ENCODE measurements around the gene RWDD3. TPM values are rescaled to one million over a fixed set of nuclear protein-coding genes. Genes with fewer than 3 reads are reported as not detected.

Gene RWDD3
- total and polyA plus RNA-seq, 2 donors (not counting 1 experiment from before 2014, with no cell fraction given), result 19.9 to 21.9 TPM

DNA sequence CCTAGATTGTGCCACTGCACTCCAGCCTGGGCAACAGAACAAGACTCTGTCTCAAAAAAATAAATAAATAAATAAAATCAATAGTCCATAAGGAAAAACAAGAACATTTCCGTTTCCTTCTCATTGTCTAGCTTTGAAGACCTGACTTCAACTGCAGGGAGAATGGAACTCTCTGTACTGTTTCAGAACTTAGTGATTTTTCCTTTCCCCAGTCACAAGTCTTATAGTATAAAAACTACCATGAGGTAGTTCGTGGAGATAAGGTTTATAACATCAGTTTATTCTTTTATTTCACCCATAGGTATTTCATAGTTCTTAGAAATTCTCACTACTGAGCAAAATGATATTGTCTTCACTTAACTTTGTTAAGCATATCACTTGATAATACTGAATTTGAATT is 11.4 kb upstream of the RWDD3 start:
- no peaks in the 10 kb centered on the region for H3K36me3 ChIP-seq (replicated peaks in 1 of 2; ENCODE audit: control extremely low read depth in 1 of 2, control insufficient read depth in 1 of 2, extremely low read depth in 1 of 2, insufficient read depth in 2 of 2, low read length in 1 of 2)
- DNase-seq (no peak), ATAC-seq (ENCODE audit: low read depth) (no peak)
- peaks cover 16% of the 10 kb centered on the region for H3K27me3 Mint-ChIP-seq
- H3K4me3 ChIP-seq (ENCODE audit: control extremely low read depth in 1 of 5, extremely low read depth in 1 of 5, insufficient read depth in 1 of 5, low read depth in 2 of 5, low read length in 4 of 5), result no peak overlapping the region
- no peaks in the 10 kb centered on the region for H3K9me3 Mint-ChIP-seq (ENCODE audit: insufficient read depth)
- no peak overlapping the region for H2AFZ ChIP-seq (ENCODE audit: insufficient read depth, low read depth, low read length, poor library complexity, severe bottlenecking)
- no peak overlapping the region for H3K27ac ChIP-seq (ENCODE audit: low read length in 2 of 2)
- peaks cover 0 to 2% (median 0%) of the 10 kb centered on the region in 3 donors for H3K9me3 ChIP-seq (ENCODE audit: control extremely low read depth in 1 of 3, control insufficient read depth in 2 of 3, insufficient read depth in 1 of 3, low read length in 2 of 3)
- H3K79me2 ChIP-seq (ENCODE audit: control insufficient read depth, insufficient read depth, low read length), result no peaks in the 10 kb centered on the region
- ChIA-PET CTCF (interaction anchor here (0.9 kb wide), 1 partner anchor 11 kb away, joined by 5 read pairs; the partner anchor contains the start of gene RWDD3), POLR2A (no interaction called here)
- TF ChIP-seq, protein P1, sequence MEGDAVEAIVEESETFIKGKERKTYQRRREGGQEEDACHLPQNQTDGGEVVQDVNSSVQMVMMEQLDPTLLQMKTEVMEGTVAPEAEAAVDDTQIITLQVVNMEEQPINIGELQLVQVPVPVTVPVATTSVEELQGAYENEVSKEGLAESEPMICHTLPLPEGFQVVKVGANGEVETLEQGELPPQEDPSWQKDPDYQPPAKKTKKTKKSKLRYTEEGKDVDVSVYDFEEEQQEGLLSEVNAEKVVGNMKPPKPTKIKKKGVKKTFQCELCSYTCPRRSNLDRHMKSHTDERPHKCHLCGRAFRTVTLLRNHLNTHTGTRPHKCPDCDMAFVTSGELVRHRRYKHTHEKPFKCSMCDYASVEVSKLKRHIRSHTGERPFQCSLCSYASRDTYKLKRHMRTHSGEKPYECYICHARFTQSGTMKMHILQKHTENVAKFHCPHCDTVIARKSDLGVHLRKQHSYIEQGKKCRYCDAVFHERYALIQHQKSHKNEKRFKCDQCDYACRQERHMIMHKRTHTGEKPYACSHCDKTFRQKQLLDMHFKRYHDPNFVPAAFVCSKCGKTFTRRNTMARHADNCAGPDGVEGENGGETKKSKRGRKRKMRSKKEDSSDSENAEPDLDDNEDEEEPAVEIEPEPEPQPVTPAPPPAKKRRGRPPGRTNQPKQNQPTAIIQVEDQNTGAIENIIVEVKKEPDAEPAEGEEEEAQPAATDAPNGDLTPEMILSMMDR (IDR thresholded peaks at IDR 0.05), result no peak
- TF ChIP-seq EZH2 (IDR thresholded peaks at IDR 0.05; ENCODE audit: borderline replicate concordance, insufficient read depth, low read depth, low read length, poor library complexity, severe bottlenecking), result no peak
- WGBS (ENCODE audit: insufficient coverage), result no CpG with 5 or more reads among the region's 2 CpGs
- no peak overlapping the region for H3K4me2 ChIP-seq (replicated peaks; ENCODE audit: low read depth, low read length, poor library complexity, severe bottlenecking)
- H3K27ac Mint-ChIP-seq, result no peak overlapping the region
- no peak overlapping the region for H3K9ac ChIP-seq (ENCODE audit: low read length)
- no peaks in the 10 kb centered on the region for H3K4me1 ChIP-seq (ENCODE audit: control insufficient read depth in 2 of 2, insufficient read depth in 2 of 2, low read length in 2 of 2)
- H3K4me1 Mint-ChIP-seq, result no peaks in the 10 kb centered on the region
- H3K27me3 ChIP-seq (replicated peaks in 1 of 4; ENCODE audit: control extremely low read depth in 1 of 4, control insufficient read depth in 3 of 4, insufficient read depth in 4 of 4, low read length in 3 of 4), result no peaks in the 10 kb centered on the region
- H4K20me1 ChIP-seq (ENCODE audit: control insufficient read depth, insufficient read depth, low read length, poor library complexity, severe bottlenecking), result no peaks in the 10 kb centered on the region
- intact Hi-C loops (cut with micrococcal nuclease), result no loop called here
- H3K4me3 Mint-ChIP-seq, result no peak overlapping the region

DNA sequence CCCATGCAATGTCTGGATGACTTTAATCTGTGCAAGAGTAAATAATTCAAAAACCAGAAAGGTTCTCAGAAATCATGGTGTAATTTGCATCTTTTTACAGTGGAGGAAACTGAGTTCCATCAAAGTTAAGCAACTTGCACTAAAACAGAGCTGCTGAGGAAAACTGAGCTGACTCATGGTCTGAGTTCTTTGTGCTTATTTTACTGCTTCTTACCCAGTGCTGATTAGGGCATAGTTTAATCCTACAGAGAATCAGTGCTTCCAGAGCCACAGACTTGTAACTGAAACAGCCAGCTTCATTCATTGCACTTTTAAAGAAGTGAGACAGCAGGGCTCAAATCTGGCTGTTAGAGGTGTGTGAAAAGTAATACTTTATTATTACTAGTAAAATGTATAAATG is 10.9 kb upstream of the RWDD3 start:
- no peak for DNase-seq
- H3K4me1 Mint-ChIP-seq, result no peaks in the 10 kb centered on the region

More for the DNA sequence above, 10.9 kb upstream of the RWDD3 start:
- Histone ChIP-seq H3K27me3 (replicated peaks in 1 of 4; ENCODE audit: control extremely low read depth in 1 of 4, control insufficient read depth in 3 of 4, insufficient read depth in 4 of 4, low read length in 3 of 4) (peaks cover 0 to 1% (median 0%) of the 10 kb centered on the region in 4 experiments), H3K4me1 (ENCODE audit: control insufficient read depth in 2 of 2, insufficient read depth in 2 of 2, low read length in 2 of 2) (no peaks in the 10 kb centered on the region), H3K27ac (ENCODE audit: low read length in 2 of 2) (no peak overlapping the region), H3K4me2 (replicated peaks; ENCODE audit: low read depth, low read length, poor library complexity, severe bottlenecking) (no peak overlapping the region), H3K36me3 (replicated peaks in 1 of 2; ENCODE audit: control extremely low read depth in 1 of 2, control insufficient read depth in 1 of 2, extremely low read depth in 1 of 2, insufficient read depth in 2 of 2, low read length in 1 of 2) (no peaks in the 10 kb centered on the region), H3K79me2 (ENCODE audit: control insufficient read depth, insufficient read depth, low read length) (no peaks in the 10 kb centered on the region), H2AFZ (ENCODE audit: insufficient read depth, low read depth, low read length, poor library complexity, severe bottlenecking) (no peak overlapping the region), H4K20me1 (ENCODE audit: control insufficient read depth, insufficient read depth, low read length, poor library complexity, severe bottlenecking) (no peaks in the 10 kb centered on the region), H3K4me3 (ENCODE audit: control extremely low read depth in 1 of 5, extremely low read depth in 1 of 5, insufficient read depth in 1 of 5, low read depth in 2 of 5, low read length in 4 of 5) (no peak overlapping the region), H3K9ac (ENCODE audit: low read length) (no peak overlapping the region), H3K9me3 (ENCODE audit: control extremely low read depth in 1 of 3, control insufficient read depth in 2 of 3, insufficient read depth in 1 of 3, low read length in 2 of 3) (peaks cover 0 to 2% (median 0%) of the 10 kb centered on the region in 3 donors)
- no peak for TF ChIP-seq EZH2 (IDR thresholded peaks at IDR 0.05; ENCODE audit: borderline replicate concordance, insufficient read depth, low read depth, low read length, poor library complexity, severe bottlenecking)
- TF ChIP-seq, protein P1 (IDR thresholded peaks at IDR 0.05), result no peak
- intact Hi-C loops (cut with micrococcal nuclease), result no loop called here
- ChIA-PET CTCF (interaction anchor here (1.6 kb wide), 1 partner anchor 11 kb away, joined by 6 read pairs; the partner anchor contains the start of gene RWDD3), POLR2A (interaction anchor here (0.6 to 1.6 kb wide), 2 partner anchors 10 to 105 kb away, joined by 5 to 6 read pairs; partner anchors contain the start of gene RWDD3)
- no peak for ATAC-seq (ENCODE audit: low read depth)
- peaks cover 15% of the 10 kb centered on the region for H3K27me3 Mint-ChIP-seq
- no peaks in the 10 kb centered on the region for H3K9me3 Mint-ChIP-seq (ENCODE audit: insufficient read depth)
- H3K4me3 Mint-ChIP-seq, result no peak overlapping the region
- H3K27ac Mint-ChIP-seq, result no peak overlapping the region

Measured in B cell (primary cell).